Esophagus squamous epithelium (tissue), 4 donors: ENCODE measurements around the gene VARS2.

ENCODE experiments used
- POLR2A ChIP-seq, 4 donors: fragments of 450-650 bp; IDR thresholded peaks; one replicate each; pipeline ENCODE4 v1.6.1; 2017; ENCODE audit warnings: antibody characterized with exemption in 4 of 4, mild to moderate bottlenecking in 4 of 4, moderate library complexity in 3 of 4
- TF ChIP-seq, protein P1 (sequence below), 6 experiments: fragments of 450-650 bp in 4 of 6; fragments of 200-600 bp in 2 of 6; sonication (generic) in 2 of 6; IDR thresholded peaks; one replicate each; pipeline ENCODE4 v1.5.1; 2016 to 2019; ENCODE audit warnings: antibody characterized with exemption in 6 of 6, mild to moderate bottlenecking in 4 of 6, moderate library complexity in 4 of 6

DNA sequence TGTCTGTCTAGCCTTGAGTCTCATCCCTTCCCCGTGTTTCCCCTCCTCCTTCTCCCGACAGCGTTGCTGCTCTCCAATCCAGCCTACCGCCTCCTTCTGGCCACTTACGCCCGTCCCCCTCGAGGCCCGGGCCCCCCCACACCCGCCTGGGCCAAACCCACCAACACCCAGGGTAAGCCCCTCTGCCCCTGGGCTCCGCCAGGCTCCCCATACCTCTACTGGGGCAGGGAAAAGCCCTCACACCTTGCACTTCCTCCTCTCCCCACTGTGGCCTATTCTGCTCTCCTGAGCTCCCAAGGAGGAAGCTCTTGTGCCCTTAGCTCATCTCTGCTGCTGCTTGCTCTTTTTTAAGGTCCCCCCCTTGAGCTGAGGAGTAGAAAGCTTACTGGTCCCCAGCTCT lies 18.7 kb upstream of the VARS2 start:
- no peak for TF ChIP-seq POLR2A (IDR thresholded peaks at IDR 0.05)
- TF ChIP-seq, protein P1, sequence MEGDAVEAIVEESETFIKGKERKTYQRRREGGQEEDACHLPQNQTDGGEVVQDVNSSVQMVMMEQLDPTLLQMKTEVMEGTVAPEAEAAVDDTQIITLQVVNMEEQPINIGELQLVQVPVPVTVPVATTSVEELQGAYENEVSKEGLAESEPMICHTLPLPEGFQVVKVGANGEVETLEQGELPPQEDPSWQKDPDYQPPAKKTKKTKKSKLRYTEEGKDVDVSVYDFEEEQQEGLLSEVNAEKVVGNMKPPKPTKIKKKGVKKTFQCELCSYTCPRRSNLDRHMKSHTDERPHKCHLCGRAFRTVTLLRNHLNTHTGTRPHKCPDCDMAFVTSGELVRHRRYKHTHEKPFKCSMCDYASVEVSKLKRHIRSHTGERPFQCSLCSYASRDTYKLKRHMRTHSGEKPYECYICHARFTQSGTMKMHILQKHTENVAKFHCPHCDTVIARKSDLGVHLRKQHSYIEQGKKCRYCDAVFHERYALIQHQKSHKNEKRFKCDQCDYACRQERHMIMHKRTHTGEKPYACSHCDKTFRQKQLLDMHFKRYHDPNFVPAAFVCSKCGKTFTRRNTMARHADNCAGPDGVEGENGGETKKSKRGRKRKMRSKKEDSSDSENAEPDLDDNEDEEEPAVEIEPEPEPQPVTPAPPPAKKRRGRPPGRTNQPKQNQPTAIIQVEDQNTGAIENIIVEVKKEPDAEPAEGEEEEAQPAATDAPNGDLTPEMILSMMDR (IDR thresholded peaks at IDR 0.05), result no peak
